ENCODE results near the gene SEC22A. TPM values are rescaled to one million over a fixed set of nuclear protein-coding genes. Genes with fewer than 3 reads are reported as not detected.

SEC22A gene
- total RNA-seq, 2 donors from 2014 or later, result 26.8 to 34.9 TPM

DNA sequence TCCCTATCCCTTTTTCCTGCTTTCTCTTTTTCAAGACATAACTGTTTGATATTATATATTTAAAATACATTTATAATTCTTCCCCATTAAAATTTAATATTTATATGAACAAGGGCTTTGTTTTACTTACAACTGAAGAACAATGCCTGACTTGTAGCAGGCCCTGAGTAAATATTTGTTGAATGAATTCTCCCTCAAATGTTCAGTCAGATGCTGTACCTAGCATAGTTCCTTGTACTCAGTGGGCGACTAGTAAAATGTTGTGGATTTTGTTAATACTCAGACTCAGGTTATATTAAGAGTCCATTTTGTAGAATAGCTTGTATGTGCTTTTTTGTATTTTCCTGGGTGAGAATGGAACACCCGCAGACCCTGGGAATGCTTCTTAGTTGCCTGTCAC is 69.1 kb downstream of the SEC22A start:
- TF ChIP-seq, protein P1, sequence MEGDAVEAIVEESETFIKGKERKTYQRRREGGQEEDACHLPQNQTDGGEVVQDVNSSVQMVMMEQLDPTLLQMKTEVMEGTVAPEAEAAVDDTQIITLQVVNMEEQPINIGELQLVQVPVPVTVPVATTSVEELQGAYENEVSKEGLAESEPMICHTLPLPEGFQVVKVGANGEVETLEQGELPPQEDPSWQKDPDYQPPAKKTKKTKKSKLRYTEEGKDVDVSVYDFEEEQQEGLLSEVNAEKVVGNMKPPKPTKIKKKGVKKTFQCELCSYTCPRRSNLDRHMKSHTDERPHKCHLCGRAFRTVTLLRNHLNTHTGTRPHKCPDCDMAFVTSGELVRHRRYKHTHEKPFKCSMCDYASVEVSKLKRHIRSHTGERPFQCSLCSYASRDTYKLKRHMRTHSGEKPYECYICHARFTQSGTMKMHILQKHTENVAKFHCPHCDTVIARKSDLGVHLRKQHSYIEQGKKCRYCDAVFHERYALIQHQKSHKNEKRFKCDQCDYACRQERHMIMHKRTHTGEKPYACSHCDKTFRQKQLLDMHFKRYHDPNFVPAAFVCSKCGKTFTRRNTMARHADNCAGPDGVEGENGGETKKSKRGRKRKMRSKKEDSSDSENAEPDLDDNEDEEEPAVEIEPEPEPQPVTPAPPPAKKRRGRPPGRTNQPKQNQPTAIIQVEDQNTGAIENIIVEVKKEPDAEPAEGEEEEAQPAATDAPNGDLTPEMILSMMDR (IDR thresholded peaks at IDR 0.05), result no peak
- peak; percentile 32 for TF ChIP-seq POLR2AphosphoS5 (IDR thresholded peaks at IDR 0.05)
- no peak for TF ChIP-seq POLR2A (IDR thresholded peaks at IDR 0.05)
- Histone ChIP-seq H3K27ac (no peak overlapping the region), H3K4me3 (no peak overlapping the region), H3K9me3 (no peaks in the 10 kb centered on the region), H3K4me1 (replicated peaks) (no peaks in the 10 kb centered on the region), H3K36me3 (no peaks in the 10 kb centered on the region), H3K27me3 (replicated peaks; ENCODE audit: insufficient read depth) (no peaks in the 10 kb centered on the region)
- 66% methylated on average over 2 of the region's 2 CpGs for WGBS
- intact Hi-C loops (cut with DNase I), result no loop called here
- no peak for DNase-seq (ENCODE audit: low spot score)

DNA sequence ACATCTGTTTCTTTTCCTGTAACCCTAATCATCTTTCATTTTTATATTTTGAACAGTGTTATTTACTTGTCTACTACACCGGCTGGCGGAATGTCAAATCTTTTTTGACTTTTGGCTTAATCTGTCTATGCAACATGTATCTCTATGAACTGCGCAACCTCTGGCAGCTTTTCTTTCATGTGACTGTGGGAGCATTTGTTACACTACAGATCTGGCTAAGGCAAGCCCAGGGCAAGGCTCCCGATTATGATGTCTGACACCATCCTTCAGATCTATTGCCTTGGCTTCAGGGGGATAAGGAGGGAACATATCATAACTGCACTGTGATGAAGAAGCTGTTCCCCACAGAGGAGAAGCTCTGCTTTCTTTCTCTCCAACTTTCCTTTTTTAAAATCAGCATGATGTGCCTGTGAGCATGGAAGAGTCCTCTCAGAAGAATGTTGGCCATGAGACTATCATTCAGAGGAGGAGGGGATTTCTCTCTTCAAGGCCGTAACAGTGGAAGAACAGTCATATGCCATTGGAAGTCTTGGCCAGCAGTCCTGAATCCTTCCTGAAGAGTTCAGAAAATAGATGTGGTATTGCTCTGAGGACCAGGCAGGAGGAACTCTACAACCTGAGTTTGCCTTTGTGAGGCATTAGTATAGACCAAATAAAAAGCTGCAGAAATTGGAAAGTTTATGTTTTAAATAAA is 69.9 kb downstream of the SEC22A start:
- Histone ChIP-seq H3K27me3 (replicated peaks; ENCODE audit: insufficient read depth) (no peaks in the 10 kb centered on the region), H3K4me3 (no peak overlapping the region), H3K36me3 (no peaks in the 10 kb centered on the region), H3K4me1 (replicated peaks) (no peaks in the 10 kb centered on the region), H3K9me3 (no peaks in the 10 kb centered on the region), H3K27ac (peak overlapping the region in 1 of 2 donors; percentile 2)
- intact Hi-C loops (cut with DNase I), result no loop called here
- no peak for DNase-seq (ENCODE audit: low spot score)
- TF ChIP-seq POLR2AphosphoS5 (IDR thresholded peaks at IDR 0.05), result no peak
- no peak for TF ChIP-seq POLR2A (IDR thresholded peaks at IDR 0.05)
- TF ChIP-seq, protein P1 (IDR thresholded peaks at IDR 0.05), result no peak
- 74% methylated on average over 5 of the region's 5 CpGs for WGBS

DNA sequence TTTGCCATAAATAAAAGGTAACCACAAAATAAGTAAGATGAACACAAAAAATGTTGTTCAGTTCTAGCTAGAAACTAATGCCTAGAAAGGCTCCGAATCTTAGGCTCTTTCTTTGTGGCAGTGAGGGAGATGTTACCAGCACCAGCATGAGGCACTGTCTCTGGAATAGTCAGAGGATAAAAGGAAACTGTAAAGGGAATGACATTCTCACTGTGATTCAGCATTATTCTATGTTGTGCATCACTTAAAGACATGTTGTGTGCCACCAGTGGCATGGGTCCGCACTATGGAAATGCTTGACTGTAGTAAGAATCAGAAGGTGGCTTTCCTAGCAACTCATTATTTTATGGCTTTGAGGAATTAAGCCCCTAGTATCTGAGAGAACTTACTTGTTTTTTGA is 70.8 kb downstream of the SEC22A start:
- no peaks in the 10 kb centered on the region for H3K4me1 ChIP-seq (replicated peaks)
- no peaks in the 10 kb centered on the region for H3K36me3 ChIP-seq
- no peak overlapping the region for H3K4me3 ChIP-seq
- no peaks in the 10 kb centered on the region for H3K9me3 ChIP-seq
- H3K27ac ChIP-seq, result no peak overlapping the region
- no peak for DNase-seq (ENCODE audit: low spot score)
- intact Hi-C loops (cut with DNase I), result no loop called here
- no peaks in the 10 kb centered on the region for H3K27me3 ChIP-seq (replicated peaks; ENCODE audit: insufficient read depth)
- WGBS, result 96% methylated on average over 2 of the region's 2 CpGs
- TF ChIP-seq POLR2A (IDR thresholded peaks at IDR 0.05) (no peak), POLR2AphosphoS5 (IDR thresholded peaks at IDR 0.05) (no peak)
- TF ChIP-seq, protein P1 (IDR thresholded peaks at IDR 0.05), result no peak

DNA sequence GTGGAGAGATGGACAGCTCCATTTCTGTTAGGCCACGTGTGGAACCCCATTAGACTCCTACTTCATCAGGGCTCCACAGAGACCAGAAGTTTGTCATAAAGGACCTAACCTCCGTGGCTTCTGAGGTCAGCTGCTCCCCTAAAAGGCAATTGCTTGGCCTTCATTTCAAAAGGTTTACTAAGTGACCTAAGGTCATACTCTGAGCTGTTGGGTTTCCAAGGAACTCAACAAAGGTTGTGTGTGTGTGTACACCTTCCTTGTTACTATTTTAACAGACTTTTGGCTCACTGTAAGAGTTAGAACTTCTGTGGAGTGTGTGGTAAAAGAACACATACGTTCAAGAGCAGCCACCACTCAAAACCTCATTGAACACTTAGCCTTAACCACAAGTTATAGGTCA is 73.9 kb downstream of the SEC22A start:
- intact Hi-C loops (cut with DNase I), result no loop called here
- no peak for TF ChIP-seq POLR2AphosphoS5 (IDR thresholded peaks at IDR 0.05)
- TF ChIP-seq, protein P1 (IDR thresholded peaks at IDR 0.05), result no peak
- TF ChIP-seq POLR2A (IDR thresholded peaks at IDR 0.05), result no peak
- no peak overlapping the region for H3K4me3 ChIP-seq
- H3K27ac ChIP-seq, result no peak overlapping the region
- H3K27me3 ChIP-seq (replicated peaks; ENCODE audit: insufficient read depth), result no peaks in the 10 kb centered on the region
- WGBS, result 68% methylated on average over 3 of the region's 3 CpGs
- H3K4me1 ChIP-seq (replicated peaks), result no peaks in the 10 kb centered on the region
- no peak for DNase-seq (ENCODE audit: low spot score)
- H3K36me3 ChIP-seq, result no peaks in the 10 kb centered on the region
- H3K9me3 ChIP-seq, result no peaks in the 10 kb centered on the region

DNA sequence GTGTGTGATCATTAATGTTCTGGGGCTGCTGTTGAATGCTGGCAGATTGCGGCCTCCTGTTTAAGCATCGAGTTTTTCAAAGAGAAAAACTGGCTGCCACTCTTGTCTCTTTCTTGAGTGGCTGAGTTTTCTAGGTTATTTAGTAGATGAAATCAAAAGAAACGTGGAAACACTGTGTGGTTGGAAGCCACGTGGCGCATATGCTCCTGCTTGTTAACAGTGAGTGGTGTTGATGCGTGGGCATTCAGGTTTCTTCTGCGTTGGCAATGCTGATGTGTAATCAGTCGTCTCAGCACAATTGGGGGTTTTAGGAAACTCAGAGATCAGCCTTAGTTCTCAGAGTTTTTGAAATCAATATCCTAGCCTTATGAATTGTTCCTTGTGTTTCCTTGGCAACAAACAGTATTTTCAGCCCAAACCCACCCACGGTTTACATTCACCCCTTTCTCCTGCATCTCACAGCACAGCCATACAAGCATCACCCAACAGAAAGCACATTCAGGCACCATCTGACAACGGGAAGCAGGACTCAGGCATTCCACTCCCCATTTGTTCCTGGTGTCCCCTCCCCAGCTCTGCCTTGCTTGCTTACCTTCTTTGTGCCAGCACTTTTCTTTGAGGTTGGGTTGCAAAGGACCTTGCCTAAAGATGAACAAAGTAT is 74.7 kb downstream of the SEC22A start:
- Histone ChIP-seq H3K4me3 (no peak overlapping the region), H3K36me3 (no peaks in the 10 kb centered on the region), H3K4me1 (replicated peaks) (no peaks in the 10 kb centered on the region), H3K9me3 (no peaks in the 10 kb centered on the region), H3K27me3 (replicated peaks; ENCODE audit: insufficient read depth) (no peaks in the 10 kb centered on the region), H3K27ac (no peak overlapping the region)
- no peak for TF ChIP-seq POLR2A (IDR thresholded peaks at IDR 0.05)
- no peak for TF ChIP-seq POLR2AphosphoS5 (IDR thresholded peaks at IDR 0.05)
- TF ChIP-seq, protein P1 (IDR thresholded peaks at IDR 0.05), result no peak
- no peak for DNase-seq (ENCODE audit: low spot score)
- intact Hi-C loops (cut with DNase I), result no loop called here
- 78% methylated on average over 10 of the region's 10 CpGs for WGBS

Data from prostate gland (tissue), 2 donors.